Measurements from ENCODE around the gene TMED1. TPM values are rescaled to one million over a fixed set of nuclear protein-coding genes. Genes with fewer than 3 reads are reported as not detected.

Gene TMED1
- total and polyA plus RNA-seq, 2 of the 8 experiments (the other 6 are each of a cell fraction or from before 2014, with no cell fraction given) = 26.9 to 31.9 TPM

DNA sequence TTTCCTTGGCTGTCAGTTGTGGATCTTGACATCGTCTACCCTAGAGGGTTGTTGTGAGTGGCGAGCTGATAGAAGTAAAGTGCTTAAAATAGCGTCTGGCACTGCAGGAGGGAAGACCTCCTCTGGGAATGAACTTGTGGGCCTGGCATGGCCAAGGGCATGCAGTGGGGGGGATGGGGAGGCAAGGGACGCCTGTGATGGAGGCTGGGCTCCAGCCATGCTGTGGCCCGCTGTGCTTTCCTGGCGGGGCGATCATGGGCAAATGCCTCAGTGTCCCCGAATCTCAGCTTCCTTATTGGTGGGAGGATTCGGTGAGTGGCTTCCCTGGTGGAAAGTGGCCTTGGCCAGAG, 46.1 kb upstream of the TMED1 start (continued):
- TF ChIP-seq NRF1 (IDR thresholded peaks at IDR 0.05; ENCODE audit: low read depth, low read length) (no peak), CHD2 (IDR thresholded peaks at IDR 0.05; ENCODE audit: low read length) (no peak), ASH2L (IDR thresholded peaks at IDR 0.05; ENCODE audit: low read length) (no peak), SP2 (IDR thresholded peaks at IDR 0.05; ENCODE audit: low read length) (no peak), KDM4A (IDR thresholded peaks at IDR 0.05; ENCODE audit: low read depth, low read length, severe bottlenecking) (no peak), POLR2AphosphoS5 (IDR thresholded peaks at IDR 0.05; ENCODE audit: low read depth, low read length) (no peak), CBX5 (IDR thresholded peaks at IDR 0.05; ENCODE audit: low read depth, low read length) (no peak), EZH2 (IDR thresholded peaks at IDR 0.05; ENCODE audit: low read depth, low read length, severe bottlenecking) (no peak), JUN (IDR thresholded peaks at IDR 0.05; ENCODE audit: low read depth, low read length) (no peak), RFX5 (IDR thresholded peaks at IDR 0.05; ENCODE audit: borderline replicate concordance, low read depth, low read length) (no peak)
- TF ChIP-seq, protein P1, sequence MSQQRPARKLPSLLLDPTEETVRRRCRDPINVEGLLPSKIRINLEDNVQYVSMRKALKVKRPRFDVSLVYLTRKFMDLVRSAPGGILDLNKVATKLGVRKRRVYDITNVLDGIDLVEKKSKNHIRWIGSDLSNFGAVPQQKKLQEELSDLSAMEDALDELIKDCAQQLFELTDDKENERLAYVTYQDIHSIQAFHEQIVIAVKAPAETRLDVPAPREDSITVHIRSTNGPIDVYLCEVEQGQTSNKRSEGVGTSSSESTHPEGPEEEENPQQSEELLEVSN (IDR thresholded peaks at IDR 0.05) = no peak
